ENCODE data around the gene TMEM131.

TMEM131 gene

DNA sequence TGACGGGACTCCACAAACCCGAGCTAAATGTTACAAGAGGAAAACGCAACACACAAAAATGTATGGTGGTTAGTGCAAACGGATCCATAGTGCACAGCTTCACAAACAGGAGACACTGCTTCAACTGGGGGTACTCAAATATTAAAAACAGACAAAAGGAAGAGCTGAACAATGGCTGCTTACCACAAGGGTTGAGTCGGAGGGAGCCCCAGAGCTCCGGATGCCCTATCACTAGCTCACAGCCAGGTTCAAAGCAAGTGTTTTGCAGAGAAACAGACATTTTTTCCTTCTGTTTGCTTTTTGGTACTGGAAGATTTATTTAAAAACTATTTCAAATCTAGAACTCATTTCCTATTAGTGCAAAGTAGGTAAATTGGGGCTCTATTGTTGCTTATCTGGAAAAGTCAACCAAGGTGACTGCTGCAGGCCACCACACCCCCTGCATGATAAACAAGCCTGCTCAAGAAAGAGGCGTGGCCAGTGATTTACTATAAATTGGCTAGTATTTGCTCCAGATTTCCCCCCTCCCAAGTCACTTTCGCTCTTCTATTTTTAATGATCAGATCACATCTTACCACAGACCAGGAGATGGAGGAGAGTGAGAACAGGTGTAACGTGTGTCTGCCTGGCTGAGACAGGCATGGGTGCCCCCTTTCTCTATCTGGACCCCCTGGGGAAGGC, 235.9 kb downstream of the TMEM131 start:
- no peak for DNase-seq (ENCODE audit: low spot score)

DNA sequence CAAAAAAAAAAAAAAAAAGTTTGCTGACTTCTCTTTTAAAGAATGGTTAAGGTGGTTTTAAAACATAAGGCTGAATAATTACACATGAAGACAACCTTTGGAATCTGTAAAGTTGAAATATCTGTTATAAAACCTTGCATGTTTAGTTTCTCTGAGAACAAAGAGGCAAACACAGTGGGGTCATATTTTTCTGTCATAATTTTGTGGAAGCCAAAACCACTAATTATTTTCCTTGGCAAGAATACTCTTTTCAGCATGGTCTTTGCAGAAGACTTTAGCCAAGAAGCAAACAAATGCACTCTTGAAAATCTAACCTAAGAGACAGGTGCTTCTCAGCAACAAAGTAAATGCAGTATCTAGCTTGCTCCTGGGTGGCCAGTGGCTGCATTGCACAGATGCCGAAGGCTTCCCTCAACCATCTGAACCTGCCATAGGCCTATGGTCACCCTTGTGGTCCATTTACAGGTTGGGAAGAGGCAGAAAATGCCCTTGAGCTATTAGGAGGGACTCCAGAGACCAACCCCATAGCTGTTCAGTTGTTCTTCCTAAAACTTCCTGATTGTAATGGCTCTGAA, 237.5 kb downstream of the TMEM131 start:
- DNase-seq (ENCODE audit: low spot score), result no peak

DNA sequence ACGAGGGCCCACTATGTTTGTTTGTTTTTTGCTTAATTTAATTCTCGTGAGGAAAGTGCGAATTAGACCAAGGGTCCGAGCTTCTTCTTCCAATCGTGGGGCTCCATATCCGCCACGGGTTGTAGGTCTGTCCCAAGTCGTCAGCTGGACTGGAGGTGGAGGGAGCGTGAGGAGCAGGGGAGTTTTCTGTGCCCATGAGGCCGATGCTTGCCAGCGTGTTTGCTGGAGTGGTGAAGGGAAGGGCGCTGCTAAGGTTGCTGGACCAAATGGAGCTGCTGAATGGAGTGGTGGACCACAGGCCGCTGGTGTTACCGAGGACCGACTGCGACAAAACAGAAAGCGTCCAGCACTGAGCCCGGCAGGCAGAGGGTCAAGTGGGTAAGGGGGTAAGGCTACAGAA, 238.7 kb downstream of the TMEM131 start:
- DNase-seq (ENCODE audit: low spot score), result no peak

DNA sequence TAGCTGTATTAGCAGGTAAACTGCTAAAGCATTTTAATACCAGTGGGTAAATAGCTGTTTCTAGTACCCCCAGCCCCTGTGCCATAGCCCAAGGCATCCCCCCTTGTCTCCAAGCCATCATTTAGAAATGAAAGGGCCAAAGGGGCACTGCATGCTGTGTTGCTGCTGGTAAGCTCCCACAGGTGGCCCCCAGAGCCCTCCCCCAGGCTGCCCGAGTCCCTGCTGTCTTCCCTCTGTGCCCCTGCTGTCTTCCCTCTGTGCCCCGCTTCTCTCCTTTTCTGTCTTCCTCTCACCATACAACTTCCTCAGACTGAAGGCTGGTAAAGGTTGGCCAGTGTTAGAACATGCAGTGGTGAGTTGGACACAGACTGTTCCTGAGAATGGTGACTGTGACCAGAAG, 240.3 kb downstream of the TMEM131 start:
- no peak for DNase-seq (ENCODE audit: low spot score)

DNA sequence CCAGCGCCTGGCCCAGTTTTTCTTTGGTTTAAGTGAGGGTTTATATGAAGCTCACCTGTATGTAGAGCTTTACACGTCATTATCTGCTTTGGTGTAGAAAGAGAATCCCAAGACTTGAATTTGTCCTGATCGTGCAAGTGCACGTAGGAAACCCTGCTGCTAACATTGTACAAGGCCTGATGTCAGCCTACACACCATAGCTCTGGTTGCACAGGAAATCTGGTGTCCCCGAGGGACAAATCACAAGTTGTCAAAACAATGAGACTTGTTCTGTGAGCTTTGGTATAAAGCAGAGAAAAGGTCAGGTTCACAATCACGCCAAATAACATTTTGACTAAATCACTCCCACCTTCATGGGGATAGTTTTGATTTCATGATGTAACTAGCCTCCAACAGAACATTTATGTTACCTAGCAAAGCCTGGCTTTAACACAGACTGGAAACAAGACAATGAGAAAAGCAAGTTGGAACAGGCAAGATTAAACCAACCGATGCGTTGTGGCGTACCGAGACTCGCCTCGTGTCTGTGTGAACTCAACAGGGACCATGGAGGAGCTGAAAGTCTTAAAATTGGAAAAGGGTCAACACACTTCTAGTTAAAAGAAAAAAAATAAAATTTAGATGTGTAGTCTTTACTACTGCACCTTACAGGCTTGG, 240.9 kb downstream of the TMEM131 start:
- no peak for DNase-seq (ENCODE audit: low spot score)

DNA sequence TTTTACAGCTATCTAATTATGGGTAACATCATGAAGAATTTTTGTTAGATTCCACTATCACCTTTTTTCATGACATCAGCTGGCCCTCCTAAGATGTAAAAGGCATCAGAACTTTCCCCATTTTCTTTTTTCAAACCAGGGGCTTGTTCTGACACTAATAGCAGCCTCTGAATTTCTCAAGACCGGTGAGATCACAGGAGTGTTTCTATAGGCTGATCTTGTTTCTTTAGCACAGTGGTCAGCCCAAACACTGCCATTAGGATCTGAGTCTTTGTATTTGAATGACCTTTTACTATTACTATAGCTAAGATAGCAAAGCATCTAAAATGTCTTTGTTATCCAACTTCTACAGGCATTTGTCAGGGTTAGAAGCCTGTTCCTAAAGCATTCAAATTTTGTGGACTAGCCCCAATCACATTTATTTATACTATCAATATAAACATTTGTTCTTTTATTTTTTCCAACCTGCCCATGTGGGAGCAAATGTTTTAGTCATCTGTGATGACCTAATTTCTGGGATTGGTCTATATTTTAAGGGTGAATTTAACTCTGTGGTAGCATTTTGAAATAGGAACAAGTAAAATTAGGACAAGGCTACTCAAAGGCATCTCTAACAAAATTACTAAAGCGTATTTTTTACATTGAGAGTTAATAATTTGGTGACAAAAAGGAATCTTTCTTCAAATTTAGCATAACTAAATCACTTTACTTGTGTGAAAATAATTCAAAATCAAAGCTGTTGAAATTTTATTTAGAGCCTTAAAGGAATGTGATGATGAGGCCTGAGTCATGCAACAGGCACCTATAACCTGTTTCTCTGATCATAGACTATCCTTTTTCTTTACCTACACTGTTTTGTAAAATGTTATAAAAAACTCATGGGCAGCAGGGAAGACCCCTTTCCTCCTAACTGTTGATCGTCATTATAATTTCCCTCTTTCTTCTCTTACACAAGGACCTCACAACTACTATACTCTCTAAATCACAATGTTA, 243.1 kb downstream of the TMEM131 start:
- no peak for DNase-seq (ENCODE audit: low spot score)

DNA sequence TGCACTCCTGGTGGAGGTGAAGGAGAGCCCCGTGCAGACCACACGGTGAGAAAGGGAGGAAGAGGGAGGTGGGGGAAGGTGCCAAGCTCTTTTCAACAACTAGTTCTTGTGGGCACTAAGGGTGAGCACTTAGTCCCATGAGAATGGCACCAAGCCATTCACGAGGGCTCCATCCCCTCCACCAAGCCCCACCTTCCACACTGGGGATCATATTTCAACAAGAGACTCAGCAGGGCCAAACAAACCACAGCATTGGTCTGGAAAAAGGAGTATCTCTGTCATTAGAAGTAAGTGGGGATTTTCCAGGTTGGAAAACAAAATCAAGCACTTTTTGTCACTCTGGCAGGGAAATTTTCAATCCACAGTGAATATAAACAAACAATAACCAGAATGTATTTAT, 244.0 kb downstream of the TMEM131 start:
- DNase-seq (ENCODE audit: low spot score), result no peak

DNA sequence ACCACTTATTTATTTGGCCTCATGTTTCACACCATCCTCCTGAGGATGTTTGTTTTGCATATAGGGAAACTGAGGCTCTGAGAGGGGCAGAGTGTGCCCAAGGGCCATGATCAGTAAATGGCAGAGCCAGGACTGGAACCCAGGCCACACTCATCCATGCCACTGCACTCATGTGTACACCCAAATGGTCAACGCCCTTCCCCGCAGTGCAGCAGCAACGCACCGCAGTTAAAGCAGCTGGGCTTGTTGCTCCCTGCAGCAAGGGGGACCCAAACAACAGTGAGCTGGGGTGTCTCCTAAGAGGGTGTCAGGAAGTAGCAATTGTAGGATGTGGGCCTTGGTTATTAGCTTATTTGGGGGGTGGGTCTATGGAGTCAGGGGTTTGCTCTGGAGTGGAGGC, 245.7 kb downstream of the TMEM131 start:
- DNase-seq (ENCODE audit: low spot score), result no peak

DNA sequence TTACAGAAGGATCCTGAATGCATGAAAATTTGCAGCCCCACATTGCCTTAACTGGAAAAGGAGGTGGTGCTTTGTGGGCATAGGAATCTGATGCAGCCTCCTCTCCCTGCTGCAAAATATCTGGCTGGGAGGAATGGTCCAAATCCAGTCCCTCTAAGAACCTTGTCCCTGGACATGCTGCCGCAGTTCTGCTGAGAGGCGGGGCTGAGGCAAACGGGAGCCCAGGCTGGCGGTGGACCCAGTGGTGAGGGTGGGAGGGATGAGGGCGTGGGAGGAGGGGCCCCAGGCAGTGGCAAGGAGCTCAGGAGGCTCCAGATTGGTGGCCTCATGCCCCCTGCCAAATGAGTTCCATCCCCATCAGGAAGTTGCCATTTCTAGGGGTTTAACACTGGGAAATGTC, 246.2 kb downstream of the TMEM131 start:
- no peak for DNase-seq (ENCODE audit: low spot score)

DNA sequence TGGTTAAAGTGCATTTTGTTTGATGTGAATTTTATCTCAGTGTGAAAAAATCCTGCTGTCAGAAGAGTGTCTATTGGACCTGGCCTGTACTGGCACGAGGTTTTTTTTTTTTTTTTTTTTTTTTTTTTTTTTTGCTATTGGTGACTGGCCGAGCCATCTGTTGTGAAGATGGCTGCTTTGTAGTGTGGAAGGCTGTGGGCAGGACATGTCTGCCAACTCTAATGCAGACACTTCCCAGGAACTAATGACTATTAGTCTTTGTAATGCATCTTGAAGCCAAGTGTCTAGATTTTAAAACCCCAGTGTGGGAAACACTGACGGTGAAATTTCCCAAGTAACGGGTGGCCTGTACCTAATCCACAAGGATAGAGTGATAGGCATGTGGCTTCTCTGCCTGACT, 248.0 kb downstream of the TMEM131 start:
- DNase-seq (ENCODE audit: low spot score), result no peak

DNA sequence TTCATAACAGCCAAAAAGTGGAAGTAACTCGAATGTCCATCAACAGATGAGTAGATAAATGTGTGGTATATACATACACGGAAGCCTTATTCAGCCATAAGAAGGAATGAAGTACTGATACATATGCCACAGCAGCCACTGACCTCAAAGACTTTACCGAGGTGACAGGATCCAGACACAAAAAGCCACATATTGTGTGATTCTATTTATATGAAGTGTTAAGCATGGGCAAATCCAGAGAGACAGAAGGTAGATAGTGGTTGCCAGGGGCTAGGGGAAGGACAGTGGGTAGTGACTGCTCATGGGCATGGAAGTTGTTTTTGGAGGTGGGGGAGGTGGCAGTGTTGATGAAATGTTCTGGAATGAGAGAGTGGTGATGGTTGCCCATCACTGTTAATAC, 248.5 kb downstream of the TMEM131 start:
- no peak for DNase-seq (ENCODE audit: low spot score)

DNA sequence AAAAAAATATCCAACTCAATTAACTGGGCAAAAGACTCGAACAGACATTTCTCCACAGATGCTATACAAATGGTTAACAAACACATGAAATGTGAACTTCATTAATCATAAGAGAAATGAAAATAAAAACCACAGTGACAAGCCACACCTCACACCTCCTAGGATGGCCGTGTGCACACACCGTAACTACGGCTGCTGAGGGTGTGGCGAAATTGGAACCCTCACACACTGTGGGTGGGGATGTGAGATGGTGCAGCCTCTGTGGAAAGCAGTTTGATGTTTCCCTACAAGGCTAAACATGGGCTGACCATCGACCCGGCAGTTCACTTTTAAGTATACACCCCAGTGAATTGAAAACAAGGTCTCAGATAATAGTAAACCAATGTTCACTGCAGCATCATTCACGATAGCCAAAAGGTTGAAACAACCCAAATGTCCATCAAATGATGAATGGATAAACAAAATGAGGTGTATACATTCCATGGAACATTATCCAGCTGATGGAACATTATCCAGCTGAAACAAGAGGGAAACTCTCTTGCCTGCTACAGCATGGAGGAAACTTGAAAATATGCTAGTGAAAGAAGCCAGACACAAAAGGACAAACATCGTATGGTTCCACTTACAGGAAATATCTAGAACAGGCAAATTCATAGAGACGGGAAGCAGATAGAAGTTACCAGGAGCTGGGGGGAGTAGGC, 250.1 kb downstream of the TMEM131 start:
- DNase-seq (ENCODE audit: low spot score), result no peak

DNA sequence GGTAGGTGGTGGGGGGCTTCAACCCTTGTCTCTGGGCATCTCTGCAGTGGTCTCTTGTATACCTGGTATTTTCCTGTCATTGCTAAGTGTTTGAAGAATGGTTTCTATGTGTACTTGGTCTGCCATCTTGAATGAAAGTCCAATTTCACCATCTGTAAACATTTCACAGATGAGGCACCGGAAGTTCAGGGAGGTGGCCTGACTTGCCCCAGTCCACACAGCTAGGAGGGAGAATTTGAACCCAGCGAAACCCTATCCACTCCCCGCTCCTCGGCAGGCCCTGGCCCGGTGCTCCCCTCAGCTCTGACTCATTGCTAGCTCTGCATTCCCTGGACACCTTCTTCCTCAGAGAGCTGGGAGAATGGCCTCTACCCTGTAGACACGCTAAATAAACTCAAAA, 251.8 kb downstream of the TMEM131 start:
- no peak for DNase-seq (ENCODE audit: low spot score)

DNA sequence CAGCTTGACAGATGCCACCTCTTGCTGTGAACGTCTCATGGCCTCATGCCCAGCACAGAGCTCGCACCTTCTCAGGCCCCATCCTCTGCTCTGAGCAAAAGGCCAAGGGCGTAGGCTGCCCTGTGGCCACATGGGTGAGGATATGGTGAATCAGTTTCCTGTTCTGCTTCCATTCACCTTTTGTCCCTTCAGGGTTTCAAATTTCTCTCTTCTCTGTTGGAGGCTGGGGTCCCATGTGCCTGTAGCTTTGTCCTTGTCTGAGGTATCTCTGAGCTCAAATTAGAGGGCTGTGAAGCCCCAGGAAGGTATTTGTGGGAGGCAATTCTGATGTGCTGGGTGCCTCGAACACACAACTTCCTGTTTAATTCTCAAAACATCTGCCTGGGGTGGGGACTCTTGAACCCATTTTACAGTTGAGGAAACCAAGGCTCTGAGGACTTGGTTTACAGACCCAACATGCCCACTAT, 253.3 kb downstream of the TMEM131 start:
- DNase-seq (ENCODE audit: low spot score), result no peak

DNA sequence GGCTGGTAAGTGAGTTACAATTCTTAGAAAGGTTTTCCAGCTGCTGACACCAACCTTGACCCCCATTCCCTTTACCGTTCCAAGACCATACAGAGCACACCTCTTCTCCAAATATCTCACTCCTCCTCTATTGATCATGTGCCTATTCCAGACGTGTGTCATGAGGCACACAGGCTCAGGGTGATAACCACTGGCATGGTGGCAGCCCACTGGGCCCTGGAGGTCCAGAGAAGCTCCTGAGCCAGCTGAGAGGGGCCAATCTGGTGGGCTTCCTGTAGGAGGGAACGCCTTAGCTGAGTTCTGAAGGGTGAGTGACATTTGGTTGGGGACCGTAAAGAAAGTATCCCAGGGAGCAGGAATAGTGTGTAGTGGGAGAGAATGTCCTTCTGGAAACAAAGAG, 254.1 kb downstream of the TMEM131 start:
- no peak for DNase-seq (ENCODE audit: low spot score)

DNA sequence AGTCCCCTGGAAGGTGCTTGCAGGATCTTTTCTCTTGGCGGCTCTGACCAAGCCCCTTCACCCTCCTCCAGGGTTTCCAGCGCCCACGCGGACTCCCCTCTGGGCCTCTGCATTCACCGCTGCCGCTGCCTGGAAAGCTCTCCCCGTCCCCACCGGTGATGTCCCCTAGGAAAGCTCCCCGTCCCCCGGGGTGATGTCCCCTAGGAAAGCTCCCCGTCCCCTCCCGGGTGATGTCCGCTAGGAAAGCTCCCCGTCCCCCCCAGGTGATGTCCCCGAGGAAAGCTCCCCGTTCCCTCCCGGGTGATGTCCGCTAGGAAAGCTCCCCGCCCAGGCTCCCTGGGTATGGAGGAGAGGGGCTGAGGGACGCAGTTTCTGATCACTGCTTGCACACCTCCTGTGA, 254.5 kb downstream of the TMEM131 start:
- no peak for DNase-seq (ENCODE audit: low spot score)

DNA sequence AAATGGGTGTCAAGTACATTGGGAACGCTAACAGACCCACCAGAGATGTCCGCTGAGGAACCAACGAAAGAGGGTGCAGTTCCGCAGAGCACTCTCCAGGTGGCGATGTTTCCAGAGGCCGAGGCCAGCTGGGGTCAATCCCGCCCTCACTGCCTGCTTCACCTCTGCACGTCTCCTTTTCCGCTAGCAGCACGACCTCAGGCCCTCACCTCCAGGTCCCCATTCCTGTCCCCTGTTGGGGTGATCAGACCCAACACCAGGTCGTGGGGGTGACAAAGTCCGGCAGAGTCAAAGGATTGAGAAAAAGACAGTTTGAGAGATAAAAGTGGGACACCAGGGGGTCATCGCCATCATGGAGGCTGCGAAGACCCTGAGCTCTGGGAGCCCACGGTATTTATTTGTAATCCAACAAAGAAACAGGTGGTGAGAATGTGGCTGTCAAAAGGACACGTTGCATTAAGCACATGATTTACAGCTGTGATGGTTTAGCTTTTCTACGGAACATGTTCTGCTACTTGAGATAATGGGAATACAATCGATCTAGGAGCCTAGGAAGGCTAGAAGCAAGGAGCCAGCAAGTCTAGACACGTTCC, 255.1 kb downstream of the TMEM131 start:
- peak; percentile 72 for DNase-seq (ENCODE audit: low spot score)

DNA sequence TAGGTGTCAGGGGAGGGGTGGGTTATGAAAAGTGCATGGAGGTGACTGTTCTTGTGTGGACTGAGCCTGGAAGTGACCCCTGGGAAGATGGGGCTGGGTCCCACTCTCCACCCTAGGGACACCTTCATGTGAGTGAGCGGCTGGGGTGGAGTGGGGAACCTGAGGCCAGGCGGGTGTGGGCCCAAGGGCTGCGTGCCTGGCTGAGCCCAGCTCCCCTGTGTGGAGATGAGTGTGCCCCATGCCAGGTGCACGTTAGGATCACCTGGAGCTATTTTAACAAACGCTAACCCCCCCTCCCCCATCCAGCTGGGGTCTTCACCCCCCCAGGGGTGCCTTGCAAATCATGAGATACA, 255.9 kb downstream of the TMEM131 start:
- no peak for DNase-seq (ENCODE audit: low spot score)

DNA sequence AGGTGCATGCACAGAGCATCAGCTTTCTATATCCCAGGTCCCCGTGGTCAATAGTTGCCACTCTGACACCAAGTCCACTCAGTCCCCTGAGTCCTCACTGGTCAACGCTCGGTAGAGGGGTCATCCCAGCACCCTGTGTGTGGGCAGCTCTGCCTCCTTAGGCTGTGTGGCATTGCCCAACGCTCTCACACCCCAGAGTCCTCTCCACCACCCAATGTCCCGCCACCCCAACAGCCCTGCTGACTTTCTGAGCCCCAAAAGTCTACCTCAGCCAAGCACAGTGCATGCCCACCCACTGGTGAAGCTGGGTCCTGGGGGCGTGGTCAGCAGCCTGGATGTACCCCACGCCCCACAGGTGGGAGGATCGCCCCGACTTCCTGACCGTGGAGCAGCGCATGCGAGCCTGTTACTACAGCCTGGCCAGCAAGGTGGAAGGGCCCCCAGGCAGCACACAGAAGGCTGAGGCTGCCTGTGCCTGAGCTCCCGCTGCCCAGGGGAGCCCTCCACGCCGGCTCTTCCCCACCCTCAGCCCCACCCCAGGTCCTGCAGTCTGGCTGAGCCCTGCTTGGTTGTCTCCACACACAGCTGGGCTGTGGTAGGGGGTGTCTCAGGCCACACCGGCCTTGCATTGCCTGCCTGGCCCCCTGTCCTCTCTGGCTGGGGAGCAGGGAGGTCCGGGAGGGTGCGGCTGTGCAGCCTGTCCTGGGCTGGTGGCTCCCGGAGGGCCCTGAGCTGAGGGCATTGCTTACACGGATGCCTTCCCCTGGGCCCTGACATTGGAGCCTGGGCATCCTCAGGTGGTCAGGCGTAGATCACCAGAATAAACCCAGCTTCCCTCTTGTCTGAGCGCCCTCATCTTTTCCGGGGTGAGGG, 256.5 kb downstream of the TMEM131 start:
- DNase-seq (ENCODE audit: low spot score), result no peak
